Measurements from ENCODE around the gene USP34. TPM values are rescaled to one million over a fixed set of nuclear protein-coding genes. Genes with fewer than 3 reads are reported as not detected.

USP34 gene
- total and polyA plus RNA-seq, 2 of the 8 experiments (the other 6 are each of a cell fraction or from before 2014, with no cell fraction given) = 56.7 to 91.7 TPM

DNA sequence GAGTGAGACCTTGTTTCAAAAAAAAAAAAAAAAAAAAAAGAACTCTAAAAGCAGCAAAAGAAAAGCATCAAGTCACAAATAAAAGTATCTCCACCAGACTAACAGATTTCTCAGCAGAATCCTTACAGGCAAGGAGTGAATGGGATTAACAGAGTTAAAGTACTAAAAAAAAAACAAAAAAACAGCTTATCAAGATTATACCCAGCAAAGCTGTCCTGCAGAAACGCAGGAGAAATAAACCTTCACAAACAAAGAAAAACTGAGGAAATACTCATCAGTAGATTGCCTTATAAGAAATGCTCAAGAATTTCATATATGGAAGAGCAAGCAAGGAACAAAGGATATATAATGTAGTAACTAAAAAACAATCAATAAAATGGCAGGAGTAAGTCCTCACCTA, 35.6 kb downstream of the USP34 start:
- H3K4me3 ChIP-seq (ENCODE audit: extremely low read depth in 1 of 4, insufficient read depth in 2 of 4, low read depth in 3 of 4, low read length in 4 of 4) = no peak overlapping the region
- H3K79me1 ChIP-seq (ENCODE audit: low read depth, low read length) = peaks cover 27% of the 10 kb centered on the region
- no peak overlapping the region for H3K14ac ChIP-seq (ENCODE audit: insufficient read length)
- H3K9me3 ChIP-seq (ENCODE audit: insufficient read depth in 2 of 2, low read depth in 1 of 2, low read length in 1 of 2) = no peaks in the 10 kb centered on the region
- no peak overlapping the region for H4K91ac ChIP-seq (replicated peaks; ENCODE audit: insufficient read length, low read length)
- H4K8ac ChIP-seq (ENCODE audit: extremely low read depth, insufficient read depth, low read length) = no peak overlapping the region
- no peak overlapping the region for H2AFZ ChIP-seq (ENCODE audit: low read length)
- no peaks in the 10 kb centered on the region for H3K36me3 ChIP-seq (ENCODE audit: control insufficient read depth in 2 of 4, insufficient read depth in 4 of 4, low read length in 3 of 4)
- H3K23ac ChIP-seq (ENCODE audit: insufficient read length) = no peak overlapping the region
- H3K56ac ChIP-seq (replicated peaks; ENCODE audit: insufficient read length, low read depth, low read length) = no peak overlapping the region
- no peak overlapping the region for H3K27ac ChIP-seq (ENCODE audit: low read depth, low read length)
- H3K9ac ChIP-seq (replicated peaks in 1 of 4; ENCODE audit: extremely low read depth in 1 of 4, low read depth in 3 of 4, low read length in 3 of 4) = no peak overlapping the region
- H3K4ac ChIP-seq (replicated peaks; ENCODE audit: insufficient read length, low read depth, low read length) = no peak overlapping the region
- H3K23me2 ChIP-seq (ENCODE audit: low read depth, low read length) = no peaks in the 10 kb centered on the region
- no peak overlapping the region for H2BK120ac ChIP-seq (replicated peaks; ENCODE audit: low read depth, low read length)
- H2BK5ac ChIP-seq (ENCODE audit: low read depth, low read length) = no peak overlapping the region
- ChIA-PET POLR2A (ENCODE audit: partially characterized antibody) (interaction anchor here (1.3 kb wide), 2 partner anchors 25 to 101 kb away, joined by 3 read pairs; no protein-coding TSS in a partner anchor), CTCF (ENCODE audit: partially characterized antibody) (interaction anchor here (4.8 kb wide), 1 partner anchor 9 kb away, joined by 24 read pairs; no protein-coding TSS in a partner anchor)
- peaks cover 31 to 98% of the 10 kb centered on the region in 2 experiments for H3K79me2 ChIP-seq (ENCODE audit: control insufficient read depth in 1 of 2, insufficient read depth in 2 of 2, low read length in 2 of 2)
- H4K20me1 ChIP-seq (replicated peaks in 1 of 2; ENCODE audit: control insufficient read depth in 1 of 2, insufficient read depth in 2 of 2, low read length in 2 of 2) = peaks cover 21 to 33% of the 10 kb centered on the region in 2 experiments
- no peak overlapping the region for H2BK15ac ChIP-seq (ENCODE audit: low read length)
- H3K4me2 ChIP-seq (ENCODE audit: insufficient read depth in 1 of 2, low read depth in 2 of 2, low read length in 2 of 2) = no peak overlapping the region
- FAIRE-seq = no peak
- DNase-seq (ENCODE audit: low read depth in 1 of 2, low spot score in 2 of 2) = no peak
- H3K18ac ChIP-seq (ENCODE audit: extremely low read depth, low read length) = no peak overlapping the region
- no peak overlapping the region for H4K5ac ChIP-seq (ENCODE audit: insufficient read length, low read depth, low read length)
- no peak overlapping the region for H2AK5ac ChIP-seq (ENCODE audit: low read depth, low read length)
- H2BK20ac ChIP-seq (ENCODE audit: low read length) = no peak overlapping the region
- H3K27me3 ChIP-seq (replicated peaks in 1 of 4; ENCODE audit: control insufficient read depth in 3 of 4, extremely low read depth in 1 of 4, insufficient read depth in 3 of 4, low read length in 3 of 4) = no peaks in the 10 kb centered on the region
- no peak overlapping the region for H2BK12ac ChIP-seq (ENCODE audit: low read depth, low read length)
- peaks cover 0 to 16% (median 5%) of the 10 kb centered on the region in 4 experiments; a peak in 6 of 7 replicates for H3K4me1 ChIP-seq (replicated peaks in 1 of 4; ENCODE audit: control insufficient read depth in 3 of 4, insufficient read depth in 4 of 4, low read length in 3 of 4)
- 72% methylated on average over 1 of the region's 1 CpG; no CpG with 5 or more reads in 1 of the 2 experiments for WGBS, 2 experiments (ENCODE audit: extremely low coverage in 1 of 2, insufficient coverage in 1 of 2, insufficient read length in 1 of 2, insufficient replicate concordance in 2 of 2, low coverage in 1 of 2, low lambda C conversion rate in 2 of 2, missing lambda C conversion rate in 1 of 2)
- TF ChIP-seq, protein P1, sequence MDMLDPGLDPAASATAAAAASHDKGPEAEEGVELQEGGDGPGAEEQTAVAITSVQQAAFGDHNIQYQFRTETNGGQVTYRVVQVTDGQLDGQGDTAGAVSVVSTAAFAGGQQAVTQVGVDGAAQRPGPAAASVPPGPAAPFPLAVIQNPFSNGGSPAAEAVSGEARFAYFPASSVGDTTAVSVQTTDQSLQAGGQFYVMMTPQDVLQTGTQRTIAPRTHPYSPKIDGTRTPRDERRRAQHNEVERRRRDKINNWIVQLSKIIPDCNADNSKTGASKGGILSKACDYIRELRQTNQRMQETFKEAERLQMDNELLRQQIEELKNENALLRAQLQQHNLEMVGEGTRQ (IDR thresholded peaks at IDR 0.05; ENCODE audit: low read length) = no peak
- TF ChIP-seq RAD21 (IDR thresholded peaks at IDR 0.05 in 1 of 2, conservative IDR thresholded peaks at IDR 0.05 in 1 of 2; ENCODE audit: low read depth in 2 of 2, low read length in 2 of 2) (no peak), TCF12 (IDR thresholded peaks at IDR 0.05; ENCODE audit: low read depth, low read length) (no peak), TEAD4 (IDR thresholded peaks at IDR 0.05; ENCODE audit: low read depth, low read length) (no peak), RXRA (IDR thresholded peaks at IDR 0.05; ENCODE audit: insufficient read depth, low read depth, low read length) (no peak), GABPA (IDR thresholded peaks at IDR 0.05; ENCODE audit: borderline replicate concordance, insufficient read depth, low read length) (no peak), ATF3 (IDR thresholded peaks at IDR 0.05; ENCODE audit: insufficient read depth, low read depth, low read length) (no peak), CBX5 (IDR thresholded peaks at IDR 0.05; ENCODE audit: low read depth, low read length) (no peak)
- TF ChIP-seq, protein P2, sequence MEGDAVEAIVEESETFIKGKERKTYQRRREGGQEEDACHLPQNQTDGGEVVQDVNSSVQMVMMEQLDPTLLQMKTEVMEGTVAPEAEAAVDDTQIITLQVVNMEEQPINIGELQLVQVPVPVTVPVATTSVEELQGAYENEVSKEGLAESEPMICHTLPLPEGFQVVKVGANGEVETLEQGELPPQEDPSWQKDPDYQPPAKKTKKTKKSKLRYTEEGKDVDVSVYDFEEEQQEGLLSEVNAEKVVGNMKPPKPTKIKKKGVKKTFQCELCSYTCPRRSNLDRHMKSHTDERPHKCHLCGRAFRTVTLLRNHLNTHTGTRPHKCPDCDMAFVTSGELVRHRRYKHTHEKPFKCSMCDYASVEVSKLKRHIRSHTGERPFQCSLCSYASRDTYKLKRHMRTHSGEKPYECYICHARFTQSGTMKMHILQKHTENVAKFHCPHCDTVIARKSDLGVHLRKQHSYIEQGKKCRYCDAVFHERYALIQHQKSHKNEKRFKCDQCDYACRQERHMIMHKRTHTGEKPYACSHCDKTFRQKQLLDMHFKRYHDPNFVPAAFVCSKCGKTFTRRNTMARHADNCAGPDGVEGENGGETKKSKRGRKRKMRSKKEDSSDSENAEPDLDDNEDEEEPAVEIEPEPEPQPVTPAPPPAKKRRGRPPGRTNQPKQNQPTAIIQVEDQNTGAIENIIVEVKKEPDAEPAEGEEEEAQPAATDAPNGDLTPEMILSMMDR (IDR thresholded peaks at IDR 0.05; ENCODE audit: control extremely low read depth in 1 of 3, insufficient read depth in 1 of 3, low read depth in 1 of 3, low read length in 3 of 3) = no peak

Data from H1 (cell line).